Measurements from ENCODE around the gene CCND3.

- TF ChIP-seq CTCF (conservative IDR thresholded peaks at IDR 0.05) (no peak), EZH2 (IDR thresholded peaks at IDR 0.05; ENCODE audit: low read depth) (no peak)
Measured at GRCh38 chr6:41955412-41955811, 13.8 kb upstream of the CCND3 start.
